GM10248 (cell line): ENCODE measurements around the gene AOPEP.

Source experiments
- CTCF ChIA-PET: fragments of 300-600 bp; sonication (Branson Sonifier 250); formaldehyde crosslinking; extraction: SDS; loops from one replicate; lab custom pipeline; 2021; ENCODE audit warnings: antibody characterized with exemption; lab: Yijun Ruan, JAX
- POLR2A ChIA-PET: fragments of 350-650 bp; sonication (Branson Sonifier 250); formaldehyde crosslinking; extraction: SDS; loops from one replicate; lab custom pipeline; 2020; ENCODE audit warnings: antibody characterized with exemption; lab: Yijun Ruan, JAX
- DNase-seq: peaks from one replicate; pipeline ENCODE4 v3.0.0; 2012; ENCODE audit errors: extremely low spot score
- CTCF ChIP-seq: IDR thresholded peaks from 2 replicates; pipeline ENCODE4 v1.5.1; 2012; ENCODE audit warnings: mild to moderate bottlenecking, low read depth; ENCODE audit errors: extremely low read depth, missing control alignments, control extremely low read depth

AOPEP gene

GRCh38 chr9:95007226-95007869 lies 280.8 kb downstream of the AOPEP start:
- no peak for TF ChIP-seq CTCF
- CTCF ChIA-PET = interaction anchor here (1.0 to 1.3 kb wide), 4 partner anchors 9 to 19 kb away, joined by 3 read pairs; no protein-coding TSS in a partner anchor
- DNase-seq = no peak
- POLR2A ChIA-PET = no interaction called here

GRCh38 chr9:95008151-95008771 lies 281.8 kb downstream of the AOPEP start:
- no peak for TF ChIP-seq CTCF
- POLR2A ChIA-PET = no interaction called here
- no peak for DNase-seq
- CTCF ChIA-PET = interaction anchor here (1.0 to 1.3 kb wide), 3 partner anchors 8 to 11 kb away, joined by 3 read pairs; no protein-coding TSS in a partner anchor

GRCh38 chr9:95009459-95009858 lies 283.0 kb downstream of the AOPEP start:
- TF ChIP-seq CTCF = no peak

GRCh38 chr9:95010431-95010838 lies 283.9 kb downstream of the AOPEP start:
- ChIA-PET CTCF (interaction anchor here (1.3 kb wide), 1 partner anchor 117 kb away, joined by 3 read pairs; no protein-coding TSS in a partner anchor), POLR2A (no interaction called here)
- no peak for DNase-seq
- TF ChIP-seq CTCF = no peak

More at GRCh38 chr9:95009459-95009858, 283.0 kb downstream of the AOPEP start:
- ChIA-PET POLR2A (no interaction called here), CTCF (no interaction called here)
- no peak for DNase-seq

GRCh38 chr9:95012035-95012708 lies 285.7 kb downstream of the AOPEP start:
- TF ChIP-seq CTCF = no peak
- CTCF ChIA-PET = interaction anchor here (1.3 to 1.6 kb wide), 3 partner anchors 8 to 115 kb away, joined by 3 to 4 read pairs (median 3); no protein-coding TSS in a partner anchor
- DNase-seq = no peak
- POLR2A ChIA-PET = no interaction called here

- DNase-seq = no peak
- ChIA-PET CTCF (interaction anchor here (1.6 kb wide), 1 partner anchor 13 kb away, joined by 3 read pairs; no protein-coding TSS in a partner anchor), POLR2A (no interaction called here)
- no peak for TF ChIP-seq CTCF
These were observed 286.4 kb downstream of the AOPEP start for GRCh38 chr9:95012902-95013301.
